ENCODE results near the gene ASF1B.
A peak's percentile ranks its signal among the peaks of the same experiment; 100 is the strongest.
"Not testable (repeated sequence)": the region's sequence is repeated elsewhere in the genome, so short reads cannot be mapped to it uniquely, and the experiment has no call there.

Gene ASF1B

GRCh38 chr19:14150770-14151661, 14.6 kb upstream of the ASF1B start:
- TF ChIP-seq, protein P1, sequence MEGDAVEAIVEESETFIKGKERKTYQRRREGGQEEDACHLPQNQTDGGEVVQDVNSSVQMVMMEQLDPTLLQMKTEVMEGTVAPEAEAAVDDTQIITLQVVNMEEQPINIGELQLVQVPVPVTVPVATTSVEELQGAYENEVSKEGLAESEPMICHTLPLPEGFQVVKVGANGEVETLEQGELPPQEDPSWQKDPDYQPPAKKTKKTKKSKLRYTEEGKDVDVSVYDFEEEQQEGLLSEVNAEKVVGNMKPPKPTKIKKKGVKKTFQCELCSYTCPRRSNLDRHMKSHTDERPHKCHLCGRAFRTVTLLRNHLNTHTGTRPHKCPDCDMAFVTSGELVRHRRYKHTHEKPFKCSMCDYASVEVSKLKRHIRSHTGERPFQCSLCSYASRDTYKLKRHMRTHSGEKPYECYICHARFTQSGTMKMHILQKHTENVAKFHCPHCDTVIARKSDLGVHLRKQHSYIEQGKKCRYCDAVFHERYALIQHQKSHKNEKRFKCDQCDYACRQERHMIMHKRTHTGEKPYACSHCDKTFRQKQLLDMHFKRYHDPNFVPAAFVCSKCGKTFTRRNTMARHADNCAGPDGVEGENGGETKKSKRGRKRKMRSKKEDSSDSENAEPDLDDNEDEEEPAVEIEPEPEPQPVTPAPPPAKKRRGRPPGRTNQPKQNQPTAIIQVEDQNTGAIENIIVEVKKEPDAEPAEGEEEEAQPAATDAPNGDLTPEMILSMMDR (IDR thresholded peaks at IDR 0.05; ENCODE audit: insufficient read depth, missing control alignments) = no peak
- FAIRE-seq (no peak), DNase-seq (ENCODE audit: insufficient read length, low spot score) (no peak)

DNA sequence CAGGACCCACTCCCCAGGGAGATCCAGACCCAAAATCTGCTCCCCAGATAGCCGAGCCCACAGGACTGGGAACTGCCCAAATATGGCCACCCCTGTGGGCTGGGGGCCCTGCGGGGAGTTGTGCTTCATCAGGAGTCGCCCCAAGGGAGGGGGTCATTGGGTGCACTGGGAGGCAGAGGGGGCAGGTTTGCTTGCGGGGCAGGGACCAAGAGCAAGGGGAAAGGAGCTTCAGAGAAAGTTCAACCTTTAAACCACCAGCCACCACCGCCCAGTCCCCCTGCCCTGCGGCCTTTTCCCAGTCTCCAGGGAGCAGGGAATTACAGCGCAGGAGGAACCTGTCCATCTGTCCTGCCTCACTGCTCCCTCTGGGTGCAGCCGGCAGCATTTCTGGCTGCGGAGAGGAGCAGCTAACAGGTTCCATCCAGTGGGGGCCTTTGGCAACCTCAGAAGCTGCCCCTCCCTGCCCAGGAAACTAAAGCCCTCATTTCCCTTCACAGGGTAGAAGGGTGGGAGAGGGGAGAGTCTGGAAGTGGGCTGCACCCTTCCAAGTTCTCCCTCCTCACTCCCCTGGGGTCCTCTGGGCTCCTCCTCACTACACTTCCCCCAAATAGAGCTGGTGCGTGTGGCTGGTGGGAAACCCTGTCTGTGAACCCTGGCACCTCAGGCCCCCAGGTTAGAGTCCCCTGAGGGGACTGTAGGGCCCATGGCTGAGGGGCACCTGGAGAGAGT, 13.8 kb upstream of the ASF1B start:
- FAIRE-seq (no peak), DNase-seq (ENCODE audit: insufficient read length, low spot score) (peak; percentile 81)
- TF ChIP-seq, protein P1 (IDR thresholded peaks at IDR 0.05; ENCODE audit: insufficient read depth, missing control alignments) = no peak

DNA sequence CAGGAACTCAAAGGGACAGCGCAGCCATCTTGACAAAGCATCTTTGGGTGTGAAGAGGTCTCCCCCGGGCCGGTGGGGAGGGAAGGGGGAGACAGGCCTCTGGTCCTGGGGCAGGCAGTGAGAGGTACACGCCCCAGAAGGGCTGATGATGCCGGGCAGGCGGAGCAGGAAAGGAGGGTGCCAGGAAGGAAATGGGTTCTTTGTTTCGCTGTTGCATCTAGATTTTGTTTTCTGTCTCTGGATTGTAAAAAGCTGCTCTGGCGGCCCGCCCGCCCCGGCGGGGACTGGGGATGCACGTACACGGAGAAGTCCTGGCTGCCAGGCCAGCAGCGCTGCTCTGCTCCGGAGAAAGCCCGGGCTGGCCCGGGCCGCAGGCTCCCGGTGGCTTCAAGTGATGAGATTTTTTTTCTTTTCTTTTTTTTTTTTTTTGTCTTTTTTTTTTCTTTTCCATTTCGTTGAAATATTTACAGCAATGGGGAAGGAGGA, 13.2 kb upstream of the ASF1B start:
- no peak for FAIRE-seq
- TF ChIP-seq, protein P1 (IDR thresholded peaks at IDR 0.05; ENCODE audit: insufficient read depth, missing control alignments) = no peak
- DNase-seq (ENCODE audit: insufficient read length, low spot score) = no peak

- FAIRE-seq (no peak), DNase-seq (ENCODE audit: insufficient read length, low spot score) (no peak)
- TF ChIP-seq, protein P1 (IDR thresholded peaks at IDR 0.05; ENCODE audit: insufficient read depth, missing control alignments) = no peak
Observed at GRCh38 chr19:14148751-14149410, 12.5 kb upstream of the ASF1B start.

- TF ChIP-seq, protein P1 (IDR thresholded peaks at IDR 0.05; ENCODE audit: insufficient read depth, missing control alignments) = peak; percentile 44
- DNase-seq (ENCODE audit: insufficient read length, low spot score) (peak; percentile 82), FAIRE-seq (no peak)
Observed at GRCh38 chr19:14147797-14148605, 11.6 kb upstream of the ASF1B start.

GRCh38 chr19:14146789-14147216, 10.4 kb upstream of the ASF1B start:
- no peak for FAIRE-seq
- TF ChIP-seq, protein P1 (IDR thresholded peaks at IDR 0.05; ENCODE audit: insufficient read depth, missing control alignments) = no peak
- no peak for DNase-seq (ENCODE audit: insufficient read length, low spot score)

- DNase-seq (ENCODE audit: insufficient read length, low spot score); FAIRE-seq: not testable (repeated sequence)
Observed at GRCh38 chr19:14146169-14146568, 9.8 kb upstream of the ASF1B start.

Data from D721Med (cell line).